Measurements from ENCODE around the gene SLC43A2. TPM values are rescaled to one million over a fixed set of nuclear protein-coding genes. Genes with fewer than 3 reads are reported as not detected.

The SLC43A2 gene
- total and polyA plus RNA-seq, 10 of the 15 experiments (the other 5 are each of a cell fraction or from before 2014, with no cell fraction given) = 0.03 to 14.0 (median 5.3) TPM

DNA sequence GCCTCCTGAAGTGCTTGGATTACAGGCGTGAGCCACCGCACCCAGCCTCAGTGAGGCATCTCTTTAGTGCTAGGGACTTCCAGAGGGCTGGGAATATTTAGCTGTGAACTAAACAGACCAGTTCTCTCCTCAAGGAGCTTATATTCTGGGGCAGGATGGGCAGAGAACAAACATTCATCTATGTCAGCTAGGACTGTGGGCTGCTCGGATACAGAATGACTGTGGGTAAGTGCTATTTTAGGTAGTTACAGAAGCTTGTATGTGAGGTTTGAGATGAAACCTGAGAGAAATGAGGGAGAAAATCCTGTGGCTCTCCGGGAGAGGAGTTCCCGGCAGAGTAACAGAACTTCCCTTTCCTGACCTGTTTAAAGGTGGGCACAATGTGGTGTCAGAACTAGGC is 106.0 kb downstream of the SLC43A2 start:
- H3K4me2 ChIP-seq (ENCODE audit: control insufficient read depth, insufficient read depth) = no peak overlapping the region
- H3K9ac ChIP-seq (ENCODE audit: control insufficient read depth, insufficient read depth, low read length) = no peak overlapping the region
- DNase-seq (ENCODE audit: low read depth, low spot score) = no peak
- H3K27me3 ChIP-seq (replicated peaks in 1 of 2; ENCODE audit: control insufficient read depth in 2 of 2, insufficient read depth in 2 of 2, low read length in 1 of 2) = no peaks in the 10 kb centered on the region
- intact Hi-C loops (cut with micrococcal nuclease; ENCODE audit: unreplicated experiment) (no loop called here), in situ Hi-C loops (cut with MboI) (no loop called here)
- ChIA-PET POLR2A (no interaction called here), CTCF (interaction anchor here (0.8 to 1.2 kb wide), 2 partner anchors 11 to 157 kb away, joined by 3 to 4 read pairs; no protein-coding TSS in a partner anchor), SMC1A (ENCODE audit: uncharacterized antibody, unreplicated experiment) (interaction anchor here (1.2 kb wide), 1 partner anchor 107 kb away, joined by 3 read pairs; no protein-coding TSS in a partner anchor), RAD21 (ENCODE audit: unreplicated experiment) (no interaction called here)
- BruUV-seq (replicated peaks) = no TSS peak
- H3K36me3 ChIP-seq (ENCODE audit: control insufficient read depth in 2 of 2, insufficient read depth in 2 of 2, low read length in 1 of 2) = peaks cover 2 to 16% of the 10 kb centered on the region in 2 experiments
- TF ChIP-seq RBBP5 (conservative IDR thresholded peaks at IDR 0.05) = no peak
- TF ChIP-seq TCF3 (IDR thresholded peaks at IDR 0.05; ENCODE audit: borderline replicate concordance, insufficient read depth, low read depth, low read length) = no peak
- TF ChIP-seq, protein P1, sequence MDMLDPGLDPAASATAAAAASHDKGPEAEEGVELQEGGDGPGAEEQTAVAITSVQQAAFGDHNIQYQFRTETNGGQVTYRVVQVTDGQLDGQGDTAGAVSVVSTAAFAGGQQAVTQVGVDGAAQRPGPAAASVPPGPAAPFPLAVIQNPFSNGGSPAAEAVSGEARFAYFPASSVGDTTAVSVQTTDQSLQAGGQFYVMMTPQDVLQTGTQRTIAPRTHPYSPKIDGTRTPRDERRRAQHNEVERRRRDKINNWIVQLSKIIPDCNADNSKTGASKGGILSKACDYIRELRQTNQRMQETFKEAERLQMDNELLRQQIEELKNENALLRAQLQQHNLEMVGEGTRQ (IDR thresholded peaks at IDR 0.05; ENCODE audit: borderline replicate concordance, low read depth, low read length) = no peak
- TF ChIP-seq POLR2AphosphoS2 (IDR thresholded peaks at IDR 0.05; ENCODE audit: low read depth, low read length) = no peak
- no peak for TF ChIP-seq SPI1 (IDR thresholded peaks at IDR 0.05; ENCODE audit: borderline replicate concordance, insufficient read depth, low read depth, low read length)
- TF ChIP-seq JUNB (IDR thresholded peaks at IDR 0.05) = no peak
- TF ChIP-seq SMAD5 (IDR thresholded peaks at IDR 0.05; ENCODE audit: low read depth) = no peak
- TF ChIP-seq SMC3 (IDR thresholded peaks at IDR 0.05; ENCODE audit: borderline replicate concordance, low read length) = no peak
- TF ChIP-seq HDAC6 (IDR thresholded peaks at IDR 0.05; ENCODE audit: unreplicated experiment) = no peak
- no peak for TF ChIP-seq SUZ12 (IDR thresholded peaks at IDR 0.05; ENCODE audit: unreplicated experiment)
- no peak for TF ChIP-seq CHD2 (IDR thresholded peaks at IDR 0.05; ENCODE audit: borderline replicate concordance, low read depth, low read length)
- TF ChIP-seq, protein P2, sequence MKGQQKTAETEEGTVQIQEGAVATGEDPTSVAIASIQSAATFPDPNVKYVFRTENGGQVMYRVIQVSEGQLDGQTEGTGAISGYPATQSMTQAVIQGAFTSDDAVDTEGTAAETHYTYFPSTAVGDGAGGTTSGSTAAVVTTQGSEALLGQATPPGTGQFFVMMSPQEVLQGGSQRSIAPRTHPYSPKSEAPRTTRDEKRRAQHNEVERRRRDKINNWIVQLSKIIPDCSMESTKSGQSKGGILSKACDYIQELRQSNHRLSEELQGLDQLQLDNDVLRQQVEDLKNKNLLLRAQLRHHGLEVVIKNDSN (IDR thresholded peaks at IDR 0.05; ENCODE audit: borderline replicate concordance, extremely low read length, insufficient read depth, low read depth, low read length) = no peak
- TF ChIP-seq FOS (IDR thresholded peaks at IDR 0.05; ENCODE audit: borderline replicate concordance, extremely low read depth, insufficient read length) = no peak
- no peak for TF ChIP-seq TCF12 (IDR thresholded peaks at IDR 0.05; ENCODE audit: low read depth, low read length)
- no peak for TF ChIP-seq CBX3 (IDR thresholded peaks at IDR 0.05; ENCODE audit: borderline replicate concordance, low read depth)
- no peak for TF ChIP-seq RAD51 (IDR thresholded peaks at IDR 0.05)
- no peak for ATAC-seq
- H3K27ac ChIP-seq (ENCODE audit: control insufficient read depth, insufficient read depth) = no peak overlapping the region
- no peak for FAIRE-seq
- no peaks in the 10 kb centered on the region for H3K9me3 ChIP-seq (replicated peaks; ENCODE audit: control insufficient read depth, insufficient read depth, low read length)
- 0 out of 2 replicates have a peak, but pooled peaks cover under 1% of the 10 kb centered on the region for H3K79me2 ChIP-seq (ENCODE audit: control insufficient read depth, insufficient read depth, low read length)
- WGBS (ENCODE audit: insufficient coverage, insufficient replicate concordance, low lambda C conversion rate, missing lambda C conversion rate) = 100% methylated on average over 5 of the region's 5 CpGs
- no peak overlapping the region for H2AFZ ChIP-seq (ENCODE audit: control insufficient read depth, low read depth, low read length)
- H3K4me3 ChIP-seq = no peak overlapping the region
- H3K4me1 ChIP-seq (ENCODE audit: control insufficient read depth, insufficient read depth, low read length) = no peaks in the 10 kb centered on the region
- H4K20me1 ChIP-seq (ENCODE audit: control insufficient read depth, insufficient read depth) = no peaks in the 10 kb centered on the region

Data from GM12878 (cell line).